DND-41 (cell line): ENCODE data around the gene EDAR.

Experiments
- ATAC-seq: fragments of 200-7000 bp; cut with Tn5 transposase; 3 replicates; pipeline ENCODE4 v1.9.1; 2021; ENCODE audit warnings: low read depth; ENCODE audit not compliant: insufficient read depth
- DNase-seq: peaks from one replicate; pipeline ENCODE4 v3.0.0-alpha.2; 2020
- H2AFZ ChIP-seq: 2 replicates; pipeline ENCODE4 v1.6.0; 2012; ENCODE audit warnings: low read depth, low read length
- H3K27ac ChIP-seq: 2 replicates; pipeline ENCODE4 v1.5.1; 2012; ENCODE audit warnings: low read length, inconsistent platforms
- H3K27me3 ChIP-seq: fragments of 200-600 bp; sonication (generic); 2 replicates; pipeline ENCODE4 v1.6.0; 2012; ENCODE audit warnings: low read length, mild to moderate bottlenecking, inconsistent platforms; ENCODE audit not compliant: insufficient read depth, poor library complexity
- H3K36me3 ChIP-seq: 2 replicates; pipeline ENCODE4 v1.5.1; 2012; ENCODE audit warnings: low read length, inconsistent platforms; ENCODE audit not compliant: insufficient read depth
- H3K4me1 ChIP-seq: 2 replicates; pipeline ENCODE4 v1.5.1; 2012; ENCODE audit warnings: mild to moderate bottlenecking, low read length; ENCODE audit not compliant: insufficient read depth
- H3K4me2 ChIP-seq: 2 replicates; pipeline ENCODE4 v1.6.0; 2012; ENCODE audit warnings: mild to moderate bottlenecking, moderate library complexity, low read length, inconsistent platforms; ENCODE audit not compliant: insufficient read depth
- H3K4me3 ChIP-seq, 2 experiments: fragments of 200-600 bp in 1 of 2; shearing (Covaris generic) in 1 of 2; 2 replicates each; pipeline ENCODE4 v1.5.1; 2012 to 2016; ENCODE audit warnings: inconsistent platforms in 2 of 2, low read length in 2 of 2, mild to moderate bottlenecking in 2 of 2, low read depth in 1 of 2, moderate library complexity in 1 of 2
- H3K79me2 ChIP-seq: 2 replicates; pipeline ENCODE4 v1.6.0; 2012; ENCODE audit warnings: low read length, inconsistent platforms; ENCODE audit not compliant: insufficient read depth
- H3K9ac ChIP-seq: 2 replicates; pipeline ENCODE4 v1.6.0; 2012; ENCODE audit warnings: low read depth, mild to moderate bottlenecking, inconsistent platforms, low read length, moderate library complexity
- H3K9me3 ChIP-seq: 2 replicates; pipeline ENCODE4 v1.5.1; 2012; ENCODE audit warnings: low read length, moderate library complexity, mild to moderate bottlenecking, inconsistent platforms; ENCODE audit not compliant: insufficient read depth, severe bottlenecking
- H4K20me1 ChIP-seq: 2 replicates; pipeline ENCODE4 v1.6.0; 2012; ENCODE audit warnings: low read length; ENCODE audit not compliant: insufficient read depth
- CTCF ChIP-seq: IDR thresholded peaks from 2 replicates; pipeline ENCODE4 v1.5.1; 2012; ENCODE audit warnings: borderline replicate concordance, low read length, moderate library complexity, mild to moderate bottlenecking; ENCODE audit not compliant: poor library complexity, severe bottlenecking; ENCODE audit errors: extremely low read depth
- EZH2 ChIP-seq: IDR thresholded peaks from 3 replicates; pipeline ENCODE4 v1.6.1; 2012; ENCODE audit warnings: borderline replicate concordance, low read depth, mild to moderate bottlenecking, moderate library complexity, low read length, inconsistent platforms; ENCODE audit not compliant: severe bottlenecking

EDAR gene

GRCh38 chr2:108933691-108934117 is 55.3 kb downstream of the EDAR start:
- H3K27me3 ChIP-seq, result no peaks in the 10 kb centered on the region
- ATAC-seq, result no peak

DNA sequence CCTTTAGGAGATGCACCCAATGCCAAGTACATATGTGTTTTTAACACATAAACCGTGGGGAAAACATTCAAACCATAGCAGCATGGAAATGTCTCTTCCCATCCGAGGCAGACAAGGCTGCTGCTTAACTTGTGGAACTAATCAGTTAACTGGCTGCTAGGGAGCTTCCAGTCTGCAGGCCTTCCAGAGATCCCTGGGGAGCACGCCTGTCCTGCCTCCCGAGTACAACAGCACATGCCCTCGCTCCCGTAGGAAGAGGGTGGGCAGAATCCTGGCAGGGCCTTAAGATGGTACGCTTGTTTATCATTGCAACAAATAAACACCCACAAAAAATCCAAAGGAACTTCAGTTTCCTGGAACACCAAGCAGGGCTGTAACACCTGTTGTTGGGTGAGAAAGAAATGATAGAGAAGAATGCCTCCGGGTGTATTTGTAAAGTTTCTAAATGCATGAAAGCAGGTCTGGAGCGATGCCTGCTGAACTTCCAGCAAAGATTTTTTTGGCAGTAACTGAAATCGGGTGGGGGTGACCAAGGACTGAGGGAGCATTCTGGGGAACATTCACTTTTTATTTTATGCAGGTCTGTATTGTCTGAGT is 56.2 kb downstream of the EDAR start:
- Histone ChIP-seq H3K4me1 (no peaks in the 10 kb centered on the region), H3K79me2 (no peaks in the 10 kb centered on the region), H3K9me3 (no peaks in the 10 kb centered on the region), H3K36me3 (no peaks in the 10 kb centered on the region), H3K9ac (no peak overlapping the region), H3K27ac (no peak overlapping the region), H3K4me2 (no peak overlapping the region), H2AFZ (no peak overlapping the region), H3K27me3 (no peaks in the 10 kb centered on the region), H4K20me1 (no peaks in the 10 kb centered on the region), H3K4me3 (no peak overlapping the region)
- no peak for DNase-seq
- ATAC-seq, result no peak
- TF ChIP-seq CTCF (no peak), EZH2 (no peak)

More at GRCh38 chr2:108933691-108934117, 55.3 kb downstream of the EDAR start:
- Histone ChIP-seq H4K20me1 (no peaks in the 10 kb centered on the region), H3K9me3 (no peaks in the 10 kb centered on the region), H3K9ac (no peak overlapping the region), H3K4me2 (no peak overlapping the region), H3K36me3 (no peaks in the 10 kb centered on the region), H3K27ac (no peak overlapping the region), H3K79me2 (no peaks in the 10 kb centered on the region), H3K4me3 (no peak overlapping the region), H3K4me1 (peaks cover 6% of the 10 kb centered on the region), H2AFZ (no peak overlapping the region)
- no peak for DNase-seq
- TF ChIP-seq EZH2 (no peak), CTCF (no peak)

DNA sequence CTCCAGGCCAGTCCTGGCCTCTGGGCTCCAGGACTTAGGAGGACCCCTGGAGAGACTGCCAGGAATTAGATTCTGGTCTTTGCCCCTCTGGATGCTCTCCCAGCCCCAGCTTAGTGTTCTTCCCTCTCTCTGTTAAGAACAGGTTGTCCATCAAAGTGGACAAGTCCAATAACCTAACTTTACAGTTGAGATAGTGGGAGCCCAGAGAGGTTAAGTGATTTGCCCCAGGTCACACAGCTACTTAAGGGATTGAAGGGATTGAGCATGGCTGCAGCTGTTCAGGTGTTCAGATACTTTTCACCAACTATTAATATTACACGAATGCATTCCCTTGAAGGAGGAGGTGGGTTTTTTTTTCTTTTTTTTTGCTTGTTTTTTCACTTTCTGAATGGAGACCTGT is 57.6 kb downstream of the EDAR start:
- H2AFZ ChIP-seq, result no peak overlapping the region
- no peak overlapping the region for H3K4me3 ChIP-seq
- H3K27me3 ChIP-seq, result no peaks in the 10 kb centered on the region
- no peaks in the 10 kb centered on the region for H4K20me1 ChIP-seq
- TF ChIP-seq CTCF (no peak), EZH2 (no peak)
- ATAC-seq, result no peak
- no peaks in the 10 kb centered on the region for H3K36me3 ChIP-seq
- no peaks in the 10 kb centered on the region for H3K4me1 ChIP-seq
- no peaks in the 10 kb centered on the region for H3K79me2 ChIP-seq
- no peak overlapping the region for H3K4me2 ChIP-seq
- DNase-seq, result no peak
- H3K27ac ChIP-seq, result no peak overlapping the region
- H3K9me3 ChIP-seq, result no peaks in the 10 kb centered on the region
- no peak overlapping the region for H3K9ac ChIP-seq
